Endothelial cell of umbilical vein (primary cell): ENCODE results near the gene ENPP3.

Source experiments
- EZH2 ChIP-seq: IDR thresholded peaks from 2 replicates; pipeline ENCODE4 v1.6.1; 2012; ENCODE audit warnings: borderline replicate concordance, low read depth, mild to moderate bottlenecking, moderate library complexity, low read length, inconsistent platforms; ENCODE audit not compliant: severe bottlenecking
- FOS ChIP-seq: IDR thresholded peaks from 2 replicates; pipeline ENCODE4 v1.6.1; 2011; ENCODE audit warnings: mild to moderate bottlenecking, low read length, moderate library complexity, borderline replicate concordance; ENCODE audit not compliant: insufficient read depth
- GATA2 ChIP-seq: IDR thresholded peaks from 2 replicates; pipeline ENCODE4 v1.7.0; 2011; ENCODE audit warnings: low read depth, mild to moderate bottlenecking, moderate library complexity, mixed read lengths, low read length; ENCODE audit not compliant: insufficient read length, insufficient read depth
- JUN ChIP-seq: IDR thresholded peaks from 2 replicates; pipeline ENCODE4 v1.6.1; 2011; ENCODE audit warnings: borderline replicate concordance, low read depth; ENCODE audit not compliant: insufficient read length, insufficient read depth
- MYC ChIP-seq: IDR thresholded peaks from one replicate; pipeline ENCODE4 v1.6.1; 2011; ENCODE audit warnings: mild to moderate bottlenecking, low read depth, low read length
- POLR2A ChIP-seq: IDR thresholded peaks from 2 replicates; pipeline ENCODE4 v1.6.1; 2012; ENCODE audit warnings: low read depth, mild to moderate bottlenecking, control low read depth, low read length
- POLR2AphosphoS5 ChIP-seq: IDR thresholded peaks from 2 replicates; pipeline ENCODE4 v1.6.1; 2012; ENCODE audit warnings: low read depth, mild to moderate bottlenecking, control low read depth, low read length, moderate library complexity; ENCODE audit not compliant: insufficient read depth
- TF ChIP-seq, protein P1 (sequence below), 2 donors: IDR thresholded peaks; 1 replicate in 1 of 2; 2 replicates in 1 of 2; pipeline ENCODE4 v1.5.1; 2011; ENCODE audit warnings: low read length in 2 of 2, mild to moderate bottlenecking in 2 of 2, moderate library complexity in 2 of 2, control low read depth in 1 of 2, inconsistent platforms in 1 of 2, low read depth in 1 of 2; ENCODE audit not compliant: insufficient read depth in 1 of 2; ENCODE audit errors: extremely low read depth in 1 of 2
- TF ChIP-seq, protein P2 (sequence below): IDR thresholded peaks from 2 replicates; pipeline ENCODE4 v1.6.1; 2011; ENCODE audit not compliant: insufficient read depth, insufficient read length

DNA sequence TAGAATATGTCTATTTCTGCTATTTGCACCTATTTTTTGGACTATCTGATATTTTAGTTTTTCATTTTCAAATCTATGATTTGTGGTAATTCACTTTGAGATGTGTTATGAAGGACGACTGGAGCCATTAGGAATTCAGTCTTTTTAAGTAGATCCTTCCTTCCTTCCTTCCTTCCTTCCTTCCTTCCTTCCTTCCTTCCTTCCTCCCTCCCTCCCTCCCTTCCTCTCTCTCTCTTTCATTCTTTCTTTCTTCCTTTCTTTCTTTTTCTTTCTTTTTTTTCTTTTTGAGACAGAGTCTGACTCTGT lies 124.6 kb downstream of the ENPP3 start:
- TF ChIP-seq, protein P1, sequence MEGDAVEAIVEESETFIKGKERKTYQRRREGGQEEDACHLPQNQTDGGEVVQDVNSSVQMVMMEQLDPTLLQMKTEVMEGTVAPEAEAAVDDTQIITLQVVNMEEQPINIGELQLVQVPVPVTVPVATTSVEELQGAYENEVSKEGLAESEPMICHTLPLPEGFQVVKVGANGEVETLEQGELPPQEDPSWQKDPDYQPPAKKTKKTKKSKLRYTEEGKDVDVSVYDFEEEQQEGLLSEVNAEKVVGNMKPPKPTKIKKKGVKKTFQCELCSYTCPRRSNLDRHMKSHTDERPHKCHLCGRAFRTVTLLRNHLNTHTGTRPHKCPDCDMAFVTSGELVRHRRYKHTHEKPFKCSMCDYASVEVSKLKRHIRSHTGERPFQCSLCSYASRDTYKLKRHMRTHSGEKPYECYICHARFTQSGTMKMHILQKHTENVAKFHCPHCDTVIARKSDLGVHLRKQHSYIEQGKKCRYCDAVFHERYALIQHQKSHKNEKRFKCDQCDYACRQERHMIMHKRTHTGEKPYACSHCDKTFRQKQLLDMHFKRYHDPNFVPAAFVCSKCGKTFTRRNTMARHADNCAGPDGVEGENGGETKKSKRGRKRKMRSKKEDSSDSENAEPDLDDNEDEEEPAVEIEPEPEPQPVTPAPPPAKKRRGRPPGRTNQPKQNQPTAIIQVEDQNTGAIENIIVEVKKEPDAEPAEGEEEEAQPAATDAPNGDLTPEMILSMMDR (IDR thresholded peaks at IDR 0.05; ENCODE audit: extremely low read depth in 1 of 2, insufficient read depth in 1 of 2, low read depth in 1 of 2, low read length in 2 of 2) = no peak
- TF ChIP-seq POLR2A (no peak), EZH2 (no peak), JUN (no peak), POLR2AphosphoS5 (no peak), FOS (no peak), MYC (no peak), GATA2 (no peak)
- TF ChIP-seq, protein P2, sequence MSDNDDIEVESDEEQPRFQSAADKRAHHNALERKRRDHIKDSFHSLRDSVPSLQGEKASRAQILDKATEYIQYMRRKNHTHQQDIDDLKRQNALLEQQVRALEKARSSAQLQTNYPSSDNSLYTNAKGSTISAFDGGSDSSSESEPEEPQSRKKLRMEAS = no peak
